H1 (cell line): ENCODE results near the gene ANO9. TPM values are rescaled to one million over a fixed set of nuclear protein-coding genes. Genes with fewer than 3 reads are reported as not detected.

Experiments
- ASH2L ChIP-seq: fragments of 200-600, 300-600 bp; sonication (generic); IDR thresholded peaks from one replicate; pipeline ENCODE4 v1.7.1; 2017; ENCODE audit warnings: low read length
- CTBP2 ChIP-seq: IDR thresholded peaks from 2 replicates; pipeline ENCODE4 v1.7.0; 2011; ENCODE audit warnings: borderline replicate concordance, mild to moderate bottlenecking, moderate library complexity, mixed read lengths, low read length; ENCODE audit not compliant: insufficient read depth, insufficient read length
- KDM4A ChIP-seq: IDR thresholded peaks from one replicate; pipeline ENCODE4 v1.7.1; 2012; ENCODE audit warnings: low read depth, mild to moderate bottlenecking, moderate library complexity, low read length, inconsistent platforms; ENCODE audit not compliant: severe bottlenecking
- RXRA ChIP-seq: IDR thresholded peaks from 2 replicates; pipeline ENCODE4 v1.6.1; 2011; ENCODE audit warnings: low read depth, mild to moderate bottlenecking, low read length, moderate library complexity; ENCODE audit not compliant: insufficient read depth
- SAP30 ChIP-seq: fragments of 300-600 bp; sonication (generic); IDR thresholded peaks from 2 replicates; pipeline ENCODE4 v1.7.1; 2012; ENCODE audit warnings: low read length, moderate library complexity, mild to moderate bottlenecking, inconsistent platforms; ENCODE audit not compliant: insufficient read depth, insufficient replicate concordance
- SIX5 ChIP-seq: IDR thresholded peaks from 2 replicates; pipeline ENCODE4 v1.6.1; 2011; ENCODE audit warnings: mild to moderate bottlenecking, low read depth, low read length
- polyA plus RNA-seq, 7 experiments: library from polyadenylated mRNA; depleted of rRNA in 3 of 7; stranded (reverse) in 5 of 7; unstranded in 2 of 7; fragments of >200 nt in 5 of 7; fragments of 200-250 nt in 2 of 7; gene quantifications; 1 replicate in 5 of 7; 2 replicates in 1 of 7; 4 replicates in 1 of 7; pipeline versions ENCODE4 v1.2.1 to v1.2.3, GENCODE V29; 2011 to 2013; ENCODE audit warnings: missing spikeins in 2 of 7, mixed read lengths in 2 of 7
- total RNA-seq: library from RNA; stranded (reverse); fragmentation: NEBNext Ultra II Directional; extraction: Animal tissue kit (Norgen Biotek cat#: 25700); gene quantifications from 2 replicates; pipeline ENCODE4 v1.2.1, GENCODE V29; 2021

The ANO9 gene
- total and polyA plus RNA-seq, 2 of the 8 experiments (the other 6 are each of a cell fraction or from before 2014, with no cell fraction given): 20.0 to 20.7 TPM

- TF ChIP-seq CTBP2 (no peak), KDM4A (no peak), SAP30 (no peak), SIX5 (no peak), ASH2L (no peak), RXRA (no peak)
Observed at GRCh38 chr11:462107-462890, 20.5 kb upstream of the ANO9 start (continued).
